ENCODE data around the gene HOXD13. TPM values are rescaled to one million over a fixed set of nuclear protein-coding genes. Genes with fewer than 3 reads are reported as not detected.

HOXD13 gene
- total RNA-seq, 4 donors from 2014 or later = not detected

DNA sequence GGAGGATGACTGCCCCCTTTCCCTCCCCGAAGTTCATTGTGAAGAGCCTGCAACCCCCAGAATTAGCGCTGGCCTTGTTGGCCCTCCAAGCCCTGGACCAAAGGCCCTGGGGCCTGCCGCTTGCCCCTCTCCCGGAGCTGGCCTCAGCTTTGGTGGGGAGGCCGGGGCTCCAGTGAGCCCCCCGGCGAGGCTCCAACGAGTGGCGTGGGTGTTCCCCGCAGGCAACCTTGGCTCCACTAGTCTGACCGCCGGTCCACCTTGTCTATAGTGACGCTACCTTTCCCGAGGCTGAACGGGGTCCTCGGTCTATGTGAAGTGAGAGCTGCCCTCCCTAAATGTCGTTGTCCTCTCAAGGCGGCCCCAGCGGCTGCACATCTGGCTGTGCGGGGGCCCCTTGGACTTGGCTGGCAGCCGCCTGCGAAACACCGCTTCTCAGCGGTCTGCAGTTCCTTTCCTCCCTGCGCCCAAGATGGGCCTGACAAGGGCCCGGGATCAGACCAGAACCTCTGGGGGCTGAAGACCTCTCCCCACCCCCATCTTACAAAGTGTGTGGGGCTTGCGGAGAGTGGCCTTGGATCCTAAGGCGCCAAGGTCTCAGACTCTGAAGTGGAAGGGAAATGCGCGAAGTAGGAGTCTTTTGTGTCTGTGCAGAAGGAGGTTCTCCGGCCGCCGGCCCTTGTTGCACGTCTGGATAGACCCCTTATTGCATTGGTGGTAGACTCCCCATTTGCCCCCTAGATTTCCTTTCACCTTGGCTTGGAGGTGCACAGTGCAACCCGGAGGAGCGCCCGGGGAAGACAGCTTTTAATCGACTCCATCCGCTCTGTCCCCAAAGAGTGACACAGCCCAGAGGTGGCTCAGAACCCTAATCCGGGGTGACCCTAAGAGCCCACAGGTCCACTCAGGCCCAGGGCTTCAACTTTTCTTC is 20.1 kb downstream of the HOXD13 start:
- DNase-seq (no peak), ATAC-seq (no peak)
- in situ Hi-C loops (cut with MboI; ENCODE audit: low sequenced_read_pairs in 4 of 4) (loop anchor here in 2 of 4 donors (25.0 kb wide), 1 partner anchor 700 kb away; no protein-coding TSS in a partner anchor), intact Hi-C loops (cut with DNase I; ENCODE audit: low total_unique reads) (loop anchor here (5.0 kb wide), 1 partner anchor 35 kb away; no protein-coding TSS in a partner anchor)
- H3K4me1 ChIP-seq = peaks cover 0 to 13% of the 10 kb centered on the region in 2 donors
- TF ChIP-seq POLR2A (IDR thresholded peaks at IDR 0.05) = no peak
- TF ChIP-seq, protein P1, sequence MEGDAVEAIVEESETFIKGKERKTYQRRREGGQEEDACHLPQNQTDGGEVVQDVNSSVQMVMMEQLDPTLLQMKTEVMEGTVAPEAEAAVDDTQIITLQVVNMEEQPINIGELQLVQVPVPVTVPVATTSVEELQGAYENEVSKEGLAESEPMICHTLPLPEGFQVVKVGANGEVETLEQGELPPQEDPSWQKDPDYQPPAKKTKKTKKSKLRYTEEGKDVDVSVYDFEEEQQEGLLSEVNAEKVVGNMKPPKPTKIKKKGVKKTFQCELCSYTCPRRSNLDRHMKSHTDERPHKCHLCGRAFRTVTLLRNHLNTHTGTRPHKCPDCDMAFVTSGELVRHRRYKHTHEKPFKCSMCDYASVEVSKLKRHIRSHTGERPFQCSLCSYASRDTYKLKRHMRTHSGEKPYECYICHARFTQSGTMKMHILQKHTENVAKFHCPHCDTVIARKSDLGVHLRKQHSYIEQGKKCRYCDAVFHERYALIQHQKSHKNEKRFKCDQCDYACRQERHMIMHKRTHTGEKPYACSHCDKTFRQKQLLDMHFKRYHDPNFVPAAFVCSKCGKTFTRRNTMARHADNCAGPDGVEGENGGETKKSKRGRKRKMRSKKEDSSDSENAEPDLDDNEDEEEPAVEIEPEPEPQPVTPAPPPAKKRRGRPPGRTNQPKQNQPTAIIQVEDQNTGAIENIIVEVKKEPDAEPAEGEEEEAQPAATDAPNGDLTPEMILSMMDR (IDR thresholded peaks at IDR 0.05 in 4 of 5, conservative IDR thresholded peaks at IDR 0.05 in 1 of 5) = no peak
- H3K27me3 ChIP-seq = peaks cover 95 to 99% (median 99%) of the 10 kb centered on the region in 3 donors
- H3K9me3 ChIP-seq = no peaks in the 10 kb centered on the region
- H3K36me3 ChIP-seq = no peaks in the 10 kb centered on the region
- H3K4me3 ChIP-seq = no peak overlapping the region
- no peak overlapping the region for H3K27ac ChIP-seq

DNA sequence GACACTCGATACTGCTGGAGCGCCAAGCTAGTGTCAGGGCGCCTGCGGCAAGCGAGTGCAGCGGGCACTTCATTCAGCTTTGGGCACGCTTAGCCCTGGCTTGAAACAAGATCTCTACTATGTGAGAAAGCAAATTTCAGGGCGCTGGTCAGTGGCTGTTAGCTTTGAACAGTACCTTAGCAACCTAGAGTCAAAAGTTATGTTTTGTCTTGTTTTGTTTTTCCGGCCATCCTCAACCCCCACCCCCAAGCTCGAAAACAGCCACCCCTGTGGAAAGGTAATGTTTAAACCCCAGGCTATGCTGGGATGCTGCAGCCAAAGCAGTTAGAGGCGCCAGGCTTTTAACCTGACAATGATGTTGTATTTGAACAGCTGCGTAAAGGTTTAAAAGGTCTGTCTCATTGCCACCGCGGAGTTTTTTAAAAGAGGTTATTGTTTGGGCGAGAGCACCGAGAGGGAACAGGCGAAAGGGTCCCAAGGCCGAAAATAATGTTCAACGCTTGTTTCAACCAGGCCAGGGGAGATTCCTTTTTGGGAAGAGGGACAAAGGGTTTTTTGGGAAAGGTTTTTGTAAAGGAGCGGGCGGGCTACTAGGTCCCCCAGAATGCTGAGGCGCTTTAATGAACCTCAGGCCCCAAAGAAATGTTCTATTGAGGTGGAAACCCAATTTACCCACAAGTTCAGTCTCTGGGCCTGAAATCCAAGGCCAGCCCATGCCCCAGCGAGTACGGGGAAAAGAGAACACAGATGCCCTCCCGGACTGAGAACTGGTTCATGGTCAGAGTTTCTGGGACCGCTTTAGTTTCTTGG is 21.8 kb downstream of the HOXD13 start:
- in situ Hi-C loops (cut with MboI; ENCODE audit: low sequenced_read_pairs in 4 of 4) = loop anchor here in 2 of 4 donors (25.0 kb wide), 1 partner anchor 698 kb away; no protein-coding TSS in a partner anchor
- DNase-seq = no peak
- Histone ChIP-seq H3K4me1 (peaks cover 6 to 16% of the 10 kb centered on the region in 2 donors), H3K36me3 (no peaks in the 10 kb centered on the region), H3K4me3 (no peak overlapping the region), H3K9me3 (no peaks in the 10 kb centered on the region), H3K27me3 (peaks cover 97 to 100% (median 100%) of the 10 kb centered on the region in 3 donors), H3K27ac (no peak overlapping the region)
- intact Hi-C loops (cut with DNase I; ENCODE audit: low total_unique reads) = loop anchor here (5.0 kb wide), 1 partner anchor 37 kb away; no protein-coding TSS in a partner anchor
- TF ChIP-seq, protein P1 (IDR thresholded peaks at IDR 0.05 in 4 of 5, conservative IDR thresholded peaks at IDR 0.05 in 1 of 5) = no peak
- no peak for TF ChIP-seq POLR2A (IDR thresholded peaks at IDR 0.05)
- ATAC-seq = no peak

DNA sequence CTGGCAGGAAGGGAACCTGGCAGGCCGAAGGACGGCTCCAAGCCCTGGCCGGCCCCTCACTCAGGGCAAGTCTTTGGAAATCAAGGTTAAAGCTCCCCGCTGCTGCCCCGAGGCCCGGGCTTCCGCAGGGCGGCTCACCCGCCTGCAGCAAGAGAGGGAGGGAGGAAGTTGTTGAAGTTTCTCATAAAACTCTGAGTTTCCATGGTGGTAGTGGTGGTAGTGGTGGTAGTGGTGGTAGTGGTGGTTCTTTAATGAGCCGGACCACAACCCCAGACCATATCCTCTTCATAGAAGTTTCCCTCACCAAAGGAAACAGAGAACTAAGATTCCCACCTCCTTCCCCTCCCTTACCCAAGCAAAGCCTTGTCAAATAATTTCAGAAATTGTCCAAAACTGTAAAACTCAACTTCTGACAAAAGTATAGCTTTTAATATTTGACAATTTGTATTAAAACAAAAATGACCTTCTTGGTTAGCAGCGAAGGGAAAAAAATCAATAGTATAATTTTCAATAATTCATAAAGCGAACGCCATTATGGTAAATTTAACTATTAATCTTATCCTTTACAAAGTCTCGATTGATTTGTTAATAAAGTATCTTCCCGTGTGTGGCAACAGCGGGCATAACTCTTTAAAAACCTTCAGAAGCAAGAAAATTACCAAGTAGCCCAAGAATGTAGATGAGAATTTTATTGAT is 22.6 kb downstream of the HOXD13 start:
- in situ Hi-C loops (cut with MboI; ENCODE audit: low sequenced_read_pairs in 4 of 4) (loop anchor here in 2 of 4 donors (25.0 kb wide), 1 partner anchor 697 kb away; no protein-coding TSS in a partner anchor), intact Hi-C loops (cut with DNase I; ENCODE audit: low total_unique reads) (loop anchor here (5.0 kb wide), 1 partner anchor 38 kb away; no protein-coding TSS in a partner anchor)
- no peak for TF ChIP-seq POLR2A (IDR thresholded peaks at IDR 0.05)
- TF ChIP-seq, protein P1 (IDR thresholded peaks at IDR 0.05 in 4 of 5, conservative IDR thresholded peaks at IDR 0.05 in 1 of 5) = no peak
- ATAC-seq = no peak
- no peak for DNase-seq
- H3K9me3 ChIP-seq = no peaks in the 10 kb centered on the region
- H3K4me3 ChIP-seq = no peak overlapping the region
- peaks cover 95 to 100% (median 100%) of the 10 kb centered on the region in 3 donors for H3K27me3 ChIP-seq
- peaks cover 6 to 16% of the 10 kb centered on the region in 2 donors for H3K4me1 ChIP-seq
- no peaks in the 10 kb centered on the region for H3K36me3 ChIP-seq
- H3K27ac ChIP-seq = no peak overlapping the region

Measured in gastrocnemius medialis (tissue), 4 donors.